GM12878 (cell line): ENCODE results near the gene KLHL20. TPM values are rescaled to one million over a fixed set of nuclear protein-coding genes. Genes with fewer than 3 reads are reported as not detected.

ENCODE experiments used
- ATAC-seq: fragments of 200-7000 bp; cut with Tn5 transposase; 3 replicates; pipeline ENCODE4 v1.9.1; 2020; ENCODE audit warnings: mild to moderate bottlenecking, moderate library complexity
- BruUV-seq: library from RNA; stranded (reverse); fragments of 400-500 nt; replicated peaks from 2 replicates; lab custom pipeline; 2021; lab: Mats Ljungman, UMichigan
- CTCF ChIA-PET: fragments of 300-600 bp; sonication (Branson Sonifier 250); formaldehyde crosslinking; extraction: SDS; loops from one replicate; lab custom pipeline; 2021; ENCODE audit warnings: inconsistent platforms; lab: Yijun Ruan, JAX
- POLR2A ChIA-PET: fragments of 350-600 bp; formaldehyde crosslinking; extraction: SDS; loops from one replicate; lab custom pipeline; 2021; ENCODE audit warnings: inconsistent platforms; lab: Charles Lee
- RAD21 ChIA-PET: fragments of 300-600 bp; sonication (Branson Sonifier 250); formaldehyde crosslinking; loops from one replicate; lab custom pipeline; 2023; ENCODE audit warnings: antibody characterized with exemption; ENCODE audit not compliant: unreplicated experiment; lab: Charles Lee
- SMC1A ChIA-PET: fragments of 300-600 bp; sonication (Branson Sonifier 250); formaldehyde crosslinking; loops from one replicate; lab custom pipeline; 2023; ENCODE audit not compliant: unreplicated experiment, uncharacterized antibody; lab: Charles Lee
- DNase-seq: peaks from one replicate; pipeline ENCODE4 v3.0.0-alpha.2; 2011; ENCODE audit warnings: low read depth, low spot score
- FAIRE-seq: peaks from 3 replicates; lab custom pipeline; 2011; peaks lifted over from hg19 to GRCh38; lab: Jason Lieb, UNC
- H2AFZ ChIP-seq: 2 replicates; pipeline ENCODE4 v1.6.0; 2011; ENCODE audit warnings: low read depth, low read length, control low read depth; ENCODE audit not compliant: control insufficient read depth
- H3K27ac ChIP-seq: 2 replicates; pipeline ENCODE4 v1.5.1; 2011; ENCODE audit warnings: control low read depth; ENCODE audit not compliant: control insufficient read depth, insufficient read depth
- H3K27me3 ChIP-seq, 2 experiments: replicated peaks in 1 of 2; 2 replicates each; pipeline versions ENCODE4 v1.6.0 to v1.6.1; 2011; ENCODE audit warnings: low read length in 1 of 2; ENCODE audit not compliant: control insufficient read depth in 2 of 2, insufficient read depth in 2 of 2
- H3K36me3 ChIP-seq, 2 experiments: 2 replicates each; pipeline ENCODE4 v1.5.1; 2011; ENCODE audit warnings: low read length in 1 of 2; ENCODE audit not compliant: control insufficient read depth in 2 of 2, insufficient read depth in 2 of 2
- H3K4me1 ChIP-seq: 2 replicates; pipeline ENCODE4 v1.6.1; 2011; ENCODE audit warnings: mild to moderate bottlenecking, low read length, moderate library complexity, mixed read lengths; ENCODE audit not compliant: control insufficient read depth, insufficient read depth
- H3K4me2 ChIP-seq: 2 replicates; pipeline ENCODE4 v1.6.0; 2011; ENCODE audit warnings: control low read depth; ENCODE audit not compliant: control insufficient read depth, insufficient read depth
- H3K4me3 ChIP-seq: fragments of 200-600 bp; sonication (generic); 2 replicates; pipeline ENCODE4 v1.5.1; 2016
- H3K79me2 ChIP-seq: 2 replicates; pipeline ENCODE4 v1.6.0; 2011; ENCODE audit warnings: low read length; ENCODE audit not compliant: control insufficient read depth, insufficient read depth
- H3K9ac ChIP-seq: 2 replicates; pipeline ENCODE4 v1.8.0; 2011; ENCODE audit warnings: low read length, control low read depth, mixed read lengths; ENCODE audit not compliant: control insufficient read depth, insufficient read depth
- H3K9me3 ChIP-seq: replicated peaks from 3 replicates; pipeline ENCODE4 v1.5.1; 2011; ENCODE audit warnings: mild to moderate bottlenecking, low read length; ENCODE audit not compliant: control insufficient read depth, insufficient read depth
- H4K20me1 ChIP-seq: 2 replicates; pipeline ENCODE4 v1.6.0; 2011; ENCODE audit not compliant: control insufficient read depth, insufficient read depth
- BACH1 ChIP-seq: fragments of 450-650 bp; IDR thresholded peaks from 2 replicates; pipeline ENCODE4 v1.6.1; 2017; ENCODE audit warnings: mild to moderate bottlenecking, borderline replicate concordance
- CHD1 ChIP-seq: IDR thresholded peaks from 2 replicates; pipeline ENCODE4 v1.6.1; 2012; ENCODE audit warnings: low read depth, low read length, improper control_type of control experiment
- CREB1 ChIP-seq: IDR thresholded peaks from 2 replicates; pipeline ENCODE4 v1.6.1; 2012; ENCODE audit warnings: low read depth, mild to moderate bottlenecking, inconsistent platforms
- DPF2 ChIP-seq: fragments of 450-650 bp; IDR thresholded peaks from 2 replicates; pipeline ENCODE4 v1.6.1; 2017; ENCODE audit warnings: mild to moderate bottlenecking
- KDM1A ChIP-seq: fragments of 200-600 bp; sonication (generic); IDR thresholded peaks from 2 replicates; pipeline ENCODE4 v1.6.1; 2016; ENCODE audit warnings: borderline replicate concordance
- MEF2B ChIP-seq: fragments of 450-650 bp; IDR thresholded peaks from 2 replicates; pipeline ENCODE4 v1.6.1; 2018; ENCODE audit warnings: mild to moderate bottlenecking, moderate library complexity; ENCODE audit not compliant: partially characterized antibody, poor library complexity, severe bottlenecking
- MYB ChIP-seq: fragments of 150-350 bp; IDR thresholded peaks from 2 replicates; pipeline ENCODE4 v1.6.1; 2014; ENCODE audit warnings: mild to moderate bottlenecking, low read depth, low read length, borderline replicate concordance
- NR2C2 ChIP-seq: IDR thresholded peaks from 2 replicates; pipeline ENCODE4 v1.6.1; 2011; ENCODE audit warnings: borderline replicate concordance, low read depth; ENCODE audit not compliant: control insufficient read depth, insufficient read length
- PML ChIP-seq: IDR thresholded peaks from 2 replicates; pipeline ENCODE4 v1.6.1; 2012; ENCODE audit warnings: low read length, inconsistent platforms
- ZBTB4 ChIP-seq: fragments of 450-650 bp; formaldehyde crosslinking; IDR thresholded peaks from 2 replicates; pipeline ENCODE4 v1.4.0; 2022; ENCODE audit warnings: mild to moderate bottlenecking, moderate library complexity
- ZNF217 ChIP-seq: fragments of 450-650 bp; IDR thresholded peaks from 2 replicates; pipeline ENCODE4 v1.6.1; 2017; ENCODE audit warnings: antibody characterized with exemption, mild to moderate bottlenecking
- ZZZ3 ChIP-seq: IDR thresholded peaks from 2 replicates; pipeline ENCODE4 v1.6.1; 2011; ENCODE audit warnings: low read depth; ENCODE audit not compliant: control insufficient read depth, insufficient read length
- WGBS: methylation state at CpG from one replicate; pipeline ENCODE4 v1.1.6; 2016; ENCODE audit warnings: low lambda C conversion rate; ENCODE audit not compliant: insufficient replicate concordance, insufficient coverage; ENCODE audit errors: missing lambda C conversion rate; 5-methylcytosine and 5-hydroxymethylcytosine counted together
- in situ Hi-C: fragments of 300-500 bp; cut with MboI; formaldehyde crosslinking; loops from 9 replicates; pipeline ENCODE4 v1.14.3; 2018; ENCODE audit warnings: mixed read lengths
- intact Hi-C: fragments of 100-400 bp; cut with micrococcal nuclease; formaldehyde crosslinking; loops from one replicate; pipeline ENCODE4 v1.14.2; 2022; ENCODE audit not compliant: unreplicated experiment
- polyA plus RNA-seq, 11 experiments: library from polyadenylated mRNA; depleted of rRNA in 4 of 11; unstranded in 6 of 11; stranded (reverse) in 5 of 11; fragments of >200 nt; fragmentation: Nextera tagmentation in 4 of 11; fragmentation: Illumina TruSeq in 1 of 11; extraction: Ambion mirVana in 4 of 11; extraction: Trizol in 1 of 11; gene quantifications; 1 replicate in 1 of 11; 2 replicates in 10 of 11; pipeline versions ENCODE4 v1.2.1 to v1.2.3, GENCODE V29; 2011 to 2016; ENCODE audit warnings: inconsistent platforms in 2 of 11, missing spikeins in 2 of 11, low read depth in 1 of 11
- total RNA-seq, 4 experiments: library from RNA; depleted of rRNA in 3 of 4; stranded (reverse); fragments of >200 nt in 3 of 4; fragmentation: Illumina TruSeq in 1 of 4; extraction: Trizol in 1 of 4; gene quantifications; 2 replicates each; pipeline versions ENCODE4 v1.2.1 to v1.2.3, GENCODE V29; 2013 to 2021

The KLHL20 gene
- total and polyA plus RNA-seq, 10 of the 15 experiments (the other 5 are each of a cell fraction or from before 2014, with no cell fraction given) = 3.8 to 14.0 (median 10.0) TPM

DNA sequence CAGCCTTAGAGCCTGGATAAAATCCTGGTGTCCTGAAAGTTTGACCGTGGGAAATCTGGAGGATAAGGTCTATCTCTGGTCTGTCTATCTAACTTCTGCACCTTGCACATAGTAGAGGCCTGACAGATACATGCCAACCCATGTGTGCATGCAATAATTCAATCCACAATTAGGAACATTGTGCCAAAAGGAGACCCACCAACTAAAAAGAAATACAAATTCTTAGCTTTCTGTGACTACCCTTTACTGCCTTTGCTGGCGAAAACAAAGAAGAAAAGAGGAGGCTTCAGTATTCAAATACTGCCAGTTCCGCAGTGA is 381 bp upstream of the KLHL20 start:
- ChIA-PET CTCF (interaction anchor here (0.6 to 1.9 kb wide), 6 partner anchors 46 to 294 kb away, joined by 3 to 11 read pairs (median 4); no protein-coding TSS in a partner anchor), POLR2A (interaction anchor here (0.7 to 1.4 kb wide), 7 partner anchors 9 to 308 kb away, joined by 3 to 6 read pairs (median 3); partner anchors contain the start of genes DARS2 and ZBTB37), RAD21 (interaction anchor here (0.8 to 2.5 kb wide), 5 partner anchors 110 to 362 kb away, joined by 3 to 9 read pairs (median 4); partner anchors contain the start of gene DARS2), SMC1A (interaction anchor here (0.9 to 1.3 kb wide), 4 partner anchors 29 to 510 kb away, joined by 3 to 4 read pairs (median 4); partner anchors contain the start of gene DARS2)
- FAIRE-seq = no peak
- H3K4me1 ChIP-seq = peaks cover 3% of the 10 kb centered on the region; the same call in 1 of the 2 replicates
- intact Hi-C loops (loop anchor here (2.0 to 10.0 kb wide), 2 partner anchors 110 to 280 kb away; partner anchors contain the start of genes CENPL and DARS2), in situ Hi-C loops (no loop called here)
- H3K79me2 ChIP-seq = peaks cover 26% of the 10 kb centered on the region
- H3K9me3 ChIP-seq = no peaks in the 10 kb centered on the region
- peak overlapping the region; percentile 82 for H3K4me2 ChIP-seq
- peak overlapping the region; percentile 92 for H3K4me3 ChIP-seq
- 31% methylated on average over 3 of the region's 3 CpGs for WGBS
- peak overlapping the region; percentile 86; the same call in 1 of the 2 replicates for H3K9ac ChIP-seq
- peak overlapping the region; percentile 71 for H3K27ac ChIP-seq
- peak overlapping the region; percentile 98 for H2AFZ ChIP-seq
- no peaks in the 10 kb centered on the region for H3K36me3 ChIP-seq
- TF ChIP-seq BACH1 (no peak), DPF2 (no peak), CHD1 (no peak), ZNF217 (no peak), ZZZ3 (no peak), CREB1 (no peak), NR2C2 (no peak)
- no peak for ATAC-seq
- H3K27me3 ChIP-seq = no peaks in the 10 kb centered on the region
- TSS peak; percentile 90 for BruUV-seq
- no peaks in the 10 kb centered on the region for H4K20me1 ChIP-seq
- no peak for DNase-seq

DNA sequence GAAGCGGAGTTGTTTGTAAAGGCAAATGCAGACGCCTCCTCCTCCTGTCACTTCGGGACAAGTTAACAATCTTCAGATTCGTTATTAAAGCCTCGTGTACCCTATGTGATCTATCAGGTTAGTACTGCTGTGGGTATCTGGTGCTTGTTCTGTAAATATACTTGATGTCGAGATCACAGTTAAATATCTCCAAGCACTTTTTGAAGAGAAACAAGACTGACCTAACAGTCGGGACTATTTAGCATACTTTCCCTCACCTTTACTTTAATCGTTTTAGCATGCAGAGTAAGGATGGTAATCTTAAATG is 710 bp downstream of the KLHL20 start:
- no peaks in the 10 kb centered on the region for H4K20me1 ChIP-seq
- peaks cover 3% of the 10 kb centered on the region; the same call in 1 of the 2 replicates for H3K4me1 ChIP-seq
- H2AFZ ChIP-seq = peak overlapping the region; percentile 98
- H3K27me3 ChIP-seq = no peaks in the 10 kb centered on the region
- peak; percentile 74 for FAIRE-seq
- BruUV-seq = no TSS peak
- H3K9me3 ChIP-seq = no peaks in the 10 kb centered on the region
- H3K4me2 ChIP-seq = peak overlapping the region; percentile 52; the same call in 1 of the 2 replicates
- ChIA-PET CTCF (interaction anchor here (1.0 to 1.1 kb wide), 2 partner anchors 51 to 295 kb away, joined by 3 to 4 read pairs; no protein-coding TSS in a partner anchor), POLR2A (interaction anchor here (0.5 to 1.4 kb wide), 3 partner anchors 8 to 108 kb away, joined by 3 to 6 read pairs (median 4); partner anchors contain the start of gene DARS2), SMC1A (interaction anchor here (0.9 to 1.9 kb wide), 6 partner anchors 17 to 298 kb away, joined by 3 to 4 read pairs (median 4); partner anchors contain the start of gene DARS2), RAD21 (interaction anchor here (0.7 to 2.5 kb wide), 6 partner anchors 109 to 503 kb away, joined by 3 to 9 read pairs (median 4); partner anchors contain the start of gene DARS2)
- in situ Hi-C loops = no loop called here
- H3K4me3 ChIP-seq = peak overlapping the region; percentile 92
- H3K27ac ChIP-seq = peak overlapping the region; percentile 71
- peaks cover 26% of the 10 kb centered on the region for H3K79me2 ChIP-seq
- intact Hi-C loops = loop anchor here (2.0 to 10.0 kb wide), 2 partner anchors 109 to 281 kb away; partner anchors contain the start of genes CENPL and DARS2
- no peak; the same call in 2 of the 3 replicates for ATAC-seq
- DNase-seq = peak; percentile 5
- under 1% methylated on average over 8 of the region's 8 CpGs for WGBS
- H3K9ac ChIP-seq = peak overlapping the region; percentile 86
- no peaks in the 10 kb centered on the region for H3K36me3 ChIP-seq
- TF ChIP-seq MYB = no peak
- TF ChIP-seq MEF2B = no peak
- no peak for TF ChIP-seq ZBTB4
- TF ChIP-seq PML = no peak
- no peak for TF ChIP-seq KDM1A
